GM21447 (cell line): ENCODE results near the gene SMURF2.
"Not testable (repeated sequence)": the region's sequence is repeated elsewhere in the genome, so short reads cannot be mapped to it uniquely, and the experiment has no call there.

Experiments
- ATAC-seq: cut with Tn5 transposase; IDR thresholded peaks from one replicate; pipeline ENCODE4 v1.9.1; 2021; ENCODE audit not compliant: unreplicated experiment

Gene SMURF2

GRCh38 chr17:64661976-64662773 is at the start of gene SMURF2:
Gene SMURF2, minus strand, starts transcription at chr17:64662307. Its CDS starts 427 bp downstream, at chr17:64661880.
- peak; percentile 86 for ATAC-seq

- ATAC-seq: no peak
Measured at GRCh38 chr17:64709481-64709880, 47.4 kb upstream of the SMURF2 start.

GRCh38 chr17:64707050-64707591 is 45.0 kb upstream of the SMURF2 start:
- ATAC-seq: no peak

- no peak for ATAC-seq
Measured at GRCh38 chr17:64706224-64707049, 44.3 kb upstream of the SMURF2 start.

GRCh38 chr17:64702815-64703214 is 40.7 kb upstream of the SMURF2 start:
- no peak for ATAC-seq

- no peak for ATAC-seq
Measured at GRCh38 chr17:64698725-64699124, 36.6 kb upstream of the SMURF2 start.

- ATAC-seq: no peak
Measured at GRCh38 chr17:64694207-64694606, 32.1 kb upstream of the SMURF2 start.

- ATAC-seq: no peak
Measured at GRCh38 chr17:64692187-64692586, 30.1 kb upstream of the SMURF2 start.

- ATAC-seq: no peak
Measured at GRCh38 chr17:64689106-64689505, 27.0 kb upstream of the SMURF2 start.

GRCh38 chr17:64688481-64688880 is 26.4 kb upstream of the SMURF2 start:
- ATAC-seq: no peak

GRCh38 chr17:64687961-64688360 is 25.9 kb upstream of the SMURF2 start:
- no peak for ATAC-seq

GRCh38 chr17:64687376-64687775 is 25.3 kb upstream of the SMURF2 start:
- no peak for ATAC-seq

- no peak for ATAC-seq
Measured at GRCh38 chr17:64686705-64687104, 24.6 kb upstream of the SMURF2 start.

GRCh38 chr17:64685705-64686104 is 23.6 kb upstream of the SMURF2 start:
- ATAC-seq: no peak

- ATAC-seq: no peak
Measured at GRCh38 chr17:64683796-64684195, 21.7 kb upstream of the SMURF2 start.

GRCh38 chr17:64682261-64683181 is 20.4 kb upstream of the SMURF2 start:
- ATAC-seq: no peak

GRCh38 chr17:64679710-64680216 is 17.7 kb upstream of the SMURF2 start:
- ATAC-seq: no peak

- ATAC-seq: no peak
Measured at GRCh38 chr17:64676763-64677162, 14.7 kb upstream of the SMURF2 start.

- ATAC-seq: not testable (repeated sequence)
Measured at GRCh38 chr17:64670843-64671590, 8.9 kb upstream of the SMURF2 start.
